Parathyroid adenoma (tissue), 2 donors: ENCODE measurements around the gene TRABD2B.

ENCODE experiments used
- H2AFZ ChIP-seq: fragments of 300-600 bp; sonication (generic); one replicate; pipeline ENCODE4 v1.7.0; 2017; ENCODE audit warnings: antibody characterized with exemption, mild to moderate bottlenecking
- H3K27ac ChIP-seq: fragments of 300-600 bp; sonication (generic); one replicate; pipeline ENCODE4 v1.7.0; 2017
- H3K27me3 ChIP-seq: fragments of 300-600 bp; sonication (generic); one replicate; pipeline ENCODE4 v1.7.0; 2017; ENCODE audit warnings: low read length; ENCODE audit not compliant: control insufficient read depth, insufficient read depth
- H3K36me3 ChIP-seq: fragments of 300-600 bp; sonication (generic); one replicate; pipeline ENCODE4 v1.7.0; 2017; ENCODE audit warnings: low read length; ENCODE audit not compliant: control insufficient read depth, insufficient read depth
- H3K4me1 ChIP-seq: fragments of 300-600 bp; sonication (generic); one replicate; pipeline ENCODE4 v1.7.0; 2017; ENCODE audit warnings: control low read depth
- H3K4me2 ChIP-seq: fragments of 300-600 bp; sonication (generic); one replicate; pipeline ENCODE4 v1.7.0; 2017; ENCODE audit warnings: low read length
- H3K4me3 ChIP-seq: fragments of 300-600 bp; sonication (generic); one replicate; pipeline ENCODE4 v1.7.0; 2017; ENCODE audit warnings: low read depth, low read length
- H3K79me2 ChIP-seq: fragments of 300-600 bp; sonication (generic); one replicate; pipeline ENCODE4 v1.7.0; 2017; ENCODE audit warnings: control low read depth
- H3K9ac ChIP-seq: fragments of 300-600 bp; sonication (generic); one replicate; pipeline ENCODE4 v1.7.0; 2017; ENCODE audit warnings: mild to moderate bottlenecking
- H3K9me3 ChIP-seq: fragments of 300-600 bp; sonication (generic); one replicate; pipeline ENCODE4 v1.7.0; 2017; ENCODE audit warnings: low read length; ENCODE audit not compliant: control insufficient read depth
- TF ChIP-seq, protein P1 (sequence below): fragments of 300-600 bp; sonication (generic); IDR thresholded peaks from one replicate; pipeline ENCODE4 v1.7.0; 2017; ENCODE audit warnings: antibody characterized with exemption, mild to moderate bottlenecking
- donor health status: primary hyperparathyroidism.

TRABD2B gene

DNA sequence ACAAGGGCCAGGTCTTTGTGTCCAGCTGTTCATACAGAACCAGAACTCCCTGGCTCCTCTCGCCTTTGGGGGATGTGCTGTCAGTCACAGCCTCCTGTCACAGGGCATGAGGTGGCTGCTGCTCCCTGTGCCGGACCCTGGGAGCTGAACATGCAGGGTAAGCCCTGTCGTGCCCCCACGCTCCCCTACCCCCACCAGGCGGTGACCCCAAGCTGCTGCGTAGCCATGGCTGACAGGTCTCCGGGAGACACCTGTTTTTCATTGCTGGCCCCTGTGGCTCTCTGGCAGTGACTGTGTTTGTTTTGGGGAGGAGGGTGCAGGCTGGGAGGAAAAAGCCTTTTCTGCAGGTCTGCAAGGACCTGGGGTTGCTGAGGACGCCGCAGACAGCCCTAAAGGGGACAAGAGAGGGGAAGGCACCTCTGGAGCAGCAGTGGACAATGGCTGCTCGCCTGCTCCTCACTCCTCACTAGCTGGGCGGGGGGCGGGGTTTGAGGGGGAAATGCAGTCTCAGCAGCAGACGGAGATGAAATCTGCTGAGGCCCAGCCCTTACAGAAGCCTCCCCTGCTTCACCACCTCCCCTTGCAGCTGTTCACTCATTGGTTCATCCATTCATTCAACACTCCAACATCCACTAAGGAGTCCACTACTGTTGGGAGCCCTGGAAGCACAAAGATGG is 81.4 kb downstream of the TRABD2B start:
- no peaks in the 10 kb centered on the region for H3K9me3 ChIP-seq
- H3K4me1 ChIP-seq, result no peaks in the 10 kb centered on the region
- H3K27me3 ChIP-seq, result no peaks in the 10 kb centered on the region
- no peak overlapping the region for H3K4me3 ChIP-seq
- H2AFZ ChIP-seq, result no peak overlapping the region
- H3K79me2 ChIP-seq, result no peaks in the 10 kb centered on the region
- no peak overlapping the region for H3K9ac ChIP-seq
- no peak overlapping the region for H3K27ac ChIP-seq
- H3K4me2 ChIP-seq, result no peak overlapping the region
- TF ChIP-seq, protein P1, sequence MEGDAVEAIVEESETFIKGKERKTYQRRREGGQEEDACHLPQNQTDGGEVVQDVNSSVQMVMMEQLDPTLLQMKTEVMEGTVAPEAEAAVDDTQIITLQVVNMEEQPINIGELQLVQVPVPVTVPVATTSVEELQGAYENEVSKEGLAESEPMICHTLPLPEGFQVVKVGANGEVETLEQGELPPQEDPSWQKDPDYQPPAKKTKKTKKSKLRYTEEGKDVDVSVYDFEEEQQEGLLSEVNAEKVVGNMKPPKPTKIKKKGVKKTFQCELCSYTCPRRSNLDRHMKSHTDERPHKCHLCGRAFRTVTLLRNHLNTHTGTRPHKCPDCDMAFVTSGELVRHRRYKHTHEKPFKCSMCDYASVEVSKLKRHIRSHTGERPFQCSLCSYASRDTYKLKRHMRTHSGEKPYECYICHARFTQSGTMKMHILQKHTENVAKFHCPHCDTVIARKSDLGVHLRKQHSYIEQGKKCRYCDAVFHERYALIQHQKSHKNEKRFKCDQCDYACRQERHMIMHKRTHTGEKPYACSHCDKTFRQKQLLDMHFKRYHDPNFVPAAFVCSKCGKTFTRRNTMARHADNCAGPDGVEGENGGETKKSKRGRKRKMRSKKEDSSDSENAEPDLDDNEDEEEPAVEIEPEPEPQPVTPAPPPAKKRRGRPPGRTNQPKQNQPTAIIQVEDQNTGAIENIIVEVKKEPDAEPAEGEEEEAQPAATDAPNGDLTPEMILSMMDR, result no peak
- H3K36me3 ChIP-seq, result no peaks in the 10 kb centered on the region

DNA sequence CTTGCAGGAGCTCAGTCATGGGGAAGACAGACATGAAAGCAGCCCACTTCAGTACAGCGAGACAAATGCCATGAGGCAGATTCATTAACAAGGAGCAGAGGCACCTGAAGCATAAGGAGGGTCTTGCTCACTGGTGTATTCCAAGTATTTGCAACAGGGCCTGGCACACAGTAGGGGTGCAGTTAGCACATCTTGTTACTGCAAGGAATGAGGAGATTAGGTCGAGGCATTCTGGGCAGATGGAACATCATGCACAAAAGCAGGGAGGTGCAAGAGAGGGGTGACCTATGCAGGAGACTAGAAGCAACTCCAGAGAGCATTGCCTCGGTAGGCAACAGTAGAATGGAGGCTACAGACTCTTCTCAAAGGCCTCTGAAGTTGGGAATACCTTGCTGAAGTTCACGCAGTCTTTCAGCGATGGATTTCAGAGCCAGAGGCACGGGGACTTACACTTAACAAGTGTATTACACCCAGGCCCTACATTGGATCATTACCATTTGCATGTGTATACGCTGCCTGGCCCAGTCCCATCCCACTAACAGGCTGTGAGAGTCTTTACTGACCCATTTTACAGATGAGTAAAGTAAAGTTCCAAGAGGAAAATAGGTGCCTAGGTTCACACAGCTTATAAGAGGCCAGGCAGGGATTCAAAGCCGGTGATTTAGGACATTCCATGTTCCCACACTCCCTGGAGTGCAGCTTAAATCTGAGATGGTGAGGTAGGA is 82.1 kb downstream of the TRABD2B start:
- H3K4me2 ChIP-seq, result no peak overlapping the region
- H3K9ac ChIP-seq, result no peak overlapping the region
- H3K36me3 ChIP-seq, result no peaks in the 10 kb centered on the region
- no peaks in the 10 kb centered on the region for H3K27me3 ChIP-seq
- no peak overlapping the region for H3K27ac ChIP-seq
- TF ChIP-seq, protein P1, result no peak
- H3K4me3 ChIP-seq, result no peak overlapping the region
- no peak overlapping the region for H2AFZ ChIP-seq
- H3K9me3 ChIP-seq, result no peaks in the 10 kb centered on the region
- no peaks in the 10 kb centered on the region for H3K4me1 ChIP-seq
- H3K79me2 ChIP-seq, result no peaks in the 10 kb centered on the region

DNA sequence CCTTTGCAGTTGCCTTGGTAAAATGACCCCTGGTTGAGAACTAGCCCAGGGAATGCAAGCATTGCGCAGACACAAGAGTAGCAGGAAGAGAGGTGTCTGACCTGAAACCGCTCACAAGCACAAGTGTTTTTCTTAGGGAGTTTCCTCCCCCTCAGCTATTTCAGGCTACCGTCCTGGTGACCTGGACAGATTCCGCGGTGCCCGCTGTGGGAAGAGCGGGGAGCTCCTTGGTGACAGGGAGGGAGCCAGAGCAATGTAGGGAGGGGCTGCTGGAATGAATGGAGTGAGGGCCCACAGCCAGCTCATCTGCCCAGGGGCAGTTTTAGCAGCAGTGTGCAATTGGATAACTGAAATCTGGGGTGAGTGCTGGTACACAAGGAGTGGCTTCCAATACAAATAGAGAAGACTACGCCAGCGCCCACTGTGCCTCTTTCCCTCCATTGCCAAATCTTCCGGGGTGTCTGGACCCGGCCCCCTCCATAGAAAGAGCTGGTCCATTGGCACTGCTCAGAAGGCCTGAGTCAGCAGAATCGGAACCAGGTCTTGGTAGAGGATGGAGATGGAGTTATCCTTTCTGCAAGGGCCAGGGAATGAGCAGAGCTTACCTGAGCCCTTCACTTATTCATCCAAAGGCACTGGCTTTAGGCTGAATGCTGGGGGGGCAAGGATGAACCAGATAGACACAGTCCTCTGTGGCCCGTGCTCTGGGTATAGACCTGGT is 82.8 kb downstream of the TRABD2B start:
- Histone ChIP-seq H3K4me1 (no peaks in the 10 kb centered on the region), H2AFZ (no peak overlapping the region), H3K27ac (no peak overlapping the region), H3K79me2 (no peaks in the 10 kb centered on the region), H3K9me3 (no peaks in the 10 kb centered on the region), H3K9ac (no peak overlapping the region), H3K4me3 (no peak overlapping the region), H3K36me3 (no peaks in the 10 kb centered on the region), H3K27me3 (no peaks in the 10 kb centered on the region), H3K4me2 (no peak overlapping the region)
- TF ChIP-seq, protein P1, result no peak

DNA sequence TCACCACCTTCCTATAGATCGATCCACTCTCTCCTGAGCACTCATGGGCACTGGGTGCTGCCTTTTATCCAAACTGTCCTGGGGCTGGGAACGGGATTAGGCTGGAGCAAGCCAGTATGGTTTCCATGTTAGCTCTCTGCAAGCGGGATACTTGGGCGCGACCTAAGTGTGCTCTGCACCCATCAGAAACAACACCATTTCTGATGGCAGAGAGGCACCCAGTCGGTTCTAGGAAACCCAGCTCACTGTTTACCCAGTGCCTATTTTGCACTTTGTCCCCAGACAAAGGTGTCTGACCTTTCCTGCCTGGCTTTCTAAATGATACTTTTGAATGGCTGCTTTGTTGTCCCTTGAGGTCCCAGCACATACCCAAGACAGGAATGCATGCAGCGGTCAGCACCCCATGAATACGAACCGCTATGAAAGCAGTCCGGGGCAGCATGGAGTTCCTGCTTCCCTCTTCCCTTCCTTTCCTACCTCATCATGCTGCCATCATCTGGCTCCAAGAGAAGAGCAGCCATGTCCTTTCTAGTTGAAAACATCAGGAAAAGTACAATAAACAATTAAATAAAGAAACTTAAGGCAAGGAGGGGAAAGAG is 83.9 kb downstream of the TRABD2B start:
- Histone ChIP-seq H3K4me1 (no peaks in the 10 kb centered on the region), H3K36me3 (no peaks in the 10 kb centered on the region), H3K9ac (no peak overlapping the region), H3K9me3 (no peaks in the 10 kb centered on the region), H3K4me2 (no peak overlapping the region), H3K79me2 (no peaks in the 10 kb centered on the region), H3K4me3 (no peak overlapping the region), H2AFZ (no peak overlapping the region), H3K27me3 (no peaks in the 10 kb centered on the region), H3K27ac (no peak overlapping the region)
- TF ChIP-seq, protein P1, result no peak
